Heart right ventricle (tissue), 16 donors: ENCODE measurements around the gene PATJ. TPM values are rescaled to one million over a fixed set of nuclear protein-coding genes. Genes with fewer than 3 reads are reported as not detected.

ENCODE experiments used
- ATAC-seq, 8 donors: fragments of 200-7000 bp; cut with Tn5 transposase; one replicate each; pipeline ENCODE4 v1.9.1; 2020; ENCODE audit warnings: mild to moderate bottlenecking in 8 of 8, moderate library complexity in 8 of 8, moderate number of reproducible peaks in 1 of 8
- DNase-seq, 2 donors: peaks; one replicate each; pipeline ENCODE4 v3.0.0-alpha.2; 2020
- H3K27ac ChIP-seq, 10 donors: fragments of 200-600 bp; sonication (generic) in 2 of 10; one replicate each; pipeline versions ENCODE4 v1.5.0 to v1.8.0; 2020 to 2022; ENCODE audit warnings: mild to moderate bottlenecking in 3 of 10
- H3K27me3 ChIP-seq, 7 donors: fragments of 200-600 bp; one replicate each; pipeline ENCODE4 v1.8.0; 2021 to 2022; ENCODE audit warnings: mild to moderate bottlenecking in 2 of 7
- H3K36me3 ChIP-seq, 9 donors: fragments of 200-600 bp; sonication (generic) in 1 of 9; one replicate each; pipeline versions ENCODE4 v1.5.0 to v1.8.0; 2020 to 2022; ENCODE audit warnings: mild to moderate bottlenecking in 2 of 9
- H3K4me1 ChIP-seq, 9 donors: fragments of 200-600 bp; sonication (generic) in 1 of 9; one replicate each; pipeline versions ENCODE4 v1.5.0 to v1.8.0; 2020 to 2022; ENCODE audit warnings: mild to moderate bottlenecking in 4 of 9
- H3K4me3 ChIP-seq, 10 donors: fragments of 200-600 bp; sonication (generic) in 2 of 10; one replicate each; pipeline versions ENCODE4 v1.5.0 to v1.8.0; 2020 to 2022; ENCODE audit warnings: mild to moderate bottlenecking in 7 of 10, moderate library complexity in 2 of 10
- H3K9me3 ChIP-seq, 11 donors: fragments of 200-600 bp in 10 of 11; sonication (generic) in 2 of 11; one replicate each; pipeline versions ENCODE4 v1.5.0 to v1.8.0; 2013 to 2022; ENCODE audit warnings: mild to moderate bottlenecking in 2 of 11, control low read depth in 1 of 11, moderate library complexity in 1 of 11
- WGBS, 2 donors: extraction: QIAGEN DNeasy Blood & Tissue Kit; methylation state at CpG; one replicate each; pipeline ENCODE4 v1.1.7; 2013; ENCODE audit warnings: inconsistent platforms in 1 of 2; 5-methylcytosine and 5-hydroxymethylcytosine counted together
- intact Hi-C, 10 donors: fragments of 100-400 bp; cut with DNase I; formaldehyde crosslinking; loops; one replicate each; pipeline versions ENCODE4 v1.11.1 to v1.14.2; 2022
- polyA plus RNA-seq, 2 donors: library from polyadenylated mRNA; stranded (reverse); fragments of 200-250 nt; gene quantifications; one replicate each; pipeline ENCODE4 v1.2.3, GENCODE V29; 2013
- total RNA-seq, 10 donors: library from RNA; stranded (reverse); fragmentation: NEBNext Ultra II Directional in 3 of 10; extraction: Animal tissue kit (Norgen Biotek cat#: 25700) in 3 of 10; gene quantifications; one replicate each; pipeline versions ENCODE4 v1.2.1 to v1.2.4, GENCODE V29; 2021 to 2023
- TF ChIP-seq, protein P1 (sequence below), 9 donors: fragments of 200-600 bp; sonication (generic) in 2 of 9; IDR thresholded peaks; one replicate each; pipeline versions ENCODE4 v1.5.0 to v1.8.0; 2021 to 2022; ENCODE audit warnings: antibody characterized with exemption in 9 of 9, mild to moderate bottlenecking in 5 of 9, moderate library complexity in 1 of 9
- donor health status: Arrhythmogenic right ventricular cardiomyopathy.
- donor health status: ischemic (EF 13 %, LVEDD 7.1; RV severe dilation, severe dysfunction).
- donor health status: healthy with polysubstance abuse.
- donor health status: DM: no; HTN: yes; CAD: no.
- donor health status: DM: no; HTN: no; CAD: no.
- donor health status: ischemic (EF 25% LVEDD 6.9; RV normal size, moderate dysfunction).
- donor health status: ischemic (EF 25% LVEDD 5.7; RV mildly dilated, moderate dysfunction).
- donor health status: healthy.
- donor health status: DM: yes; HTN: yes; CAD: no.
- donor health status: Ischemic cardiomyopathy.
- donor health status: ischemic (EF 35%, LVEDD 5.7; RV mildly dilated, moderate dysfunction).
- donor health status: nonischemic (EF 11% LVEDD 7.7; RV severe dilation, severe dysfunction).
- donor health status: DM: yes; HTN: yes; CAD: no.
- donor health status: PGD.
- donor health status: ischemic (EF 29% LVEDD 5.4; RV normal size, mild dysfunction).
- donor health status: nonischemic (EF 23%, LVEDD 6.1; RV moderate dilation, normal function).

The PATJ gene
- total and polyA plus RNA-seq, 12 donors, result 3.7 to 213 (median 119) TPM

DNA sequence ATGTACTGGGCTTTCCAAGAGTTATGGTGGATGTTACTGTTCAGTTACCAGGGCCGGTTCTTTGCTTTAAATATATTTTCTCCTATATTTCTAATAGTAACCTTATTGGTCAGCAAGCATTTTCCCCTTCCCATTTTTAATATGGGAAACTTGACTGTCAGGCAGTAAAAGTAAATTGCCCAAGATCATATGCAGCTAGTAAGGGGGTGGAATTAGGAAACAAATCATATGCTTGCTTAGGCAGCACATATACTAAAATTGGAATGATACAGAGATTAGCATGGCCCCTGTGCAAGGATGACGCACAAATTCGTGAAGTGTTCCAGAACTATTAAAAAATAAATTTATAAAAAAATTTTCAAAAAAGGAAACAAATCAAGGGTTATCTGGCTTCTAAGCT, 73.9 kb downstream of the PATJ start:
- no peak for DNase-seq
- Histone ChIP-seq H3K9me3 (no peaks in the 10 kb centered on the region), H3K4me1 (peaks cover 0 to 10% (median 0%) of the 10 kb centered on the region in 9 donors), H3K27me3 (no peaks in the 10 kb centered on the region), H3K36me3 (peaks cover 0 to 3% (median 0%) of the 10 kb centered on the region in 9 donors), H3K27ac (no peak overlapping the region), H3K4me3 (no peak overlapping the region)
- TF ChIP-seq, protein P1, sequence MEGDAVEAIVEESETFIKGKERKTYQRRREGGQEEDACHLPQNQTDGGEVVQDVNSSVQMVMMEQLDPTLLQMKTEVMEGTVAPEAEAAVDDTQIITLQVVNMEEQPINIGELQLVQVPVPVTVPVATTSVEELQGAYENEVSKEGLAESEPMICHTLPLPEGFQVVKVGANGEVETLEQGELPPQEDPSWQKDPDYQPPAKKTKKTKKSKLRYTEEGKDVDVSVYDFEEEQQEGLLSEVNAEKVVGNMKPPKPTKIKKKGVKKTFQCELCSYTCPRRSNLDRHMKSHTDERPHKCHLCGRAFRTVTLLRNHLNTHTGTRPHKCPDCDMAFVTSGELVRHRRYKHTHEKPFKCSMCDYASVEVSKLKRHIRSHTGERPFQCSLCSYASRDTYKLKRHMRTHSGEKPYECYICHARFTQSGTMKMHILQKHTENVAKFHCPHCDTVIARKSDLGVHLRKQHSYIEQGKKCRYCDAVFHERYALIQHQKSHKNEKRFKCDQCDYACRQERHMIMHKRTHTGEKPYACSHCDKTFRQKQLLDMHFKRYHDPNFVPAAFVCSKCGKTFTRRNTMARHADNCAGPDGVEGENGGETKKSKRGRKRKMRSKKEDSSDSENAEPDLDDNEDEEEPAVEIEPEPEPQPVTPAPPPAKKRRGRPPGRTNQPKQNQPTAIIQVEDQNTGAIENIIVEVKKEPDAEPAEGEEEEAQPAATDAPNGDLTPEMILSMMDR (IDR thresholded peaks at IDR 0.05), result no peak
- intact Hi-C loops, result no loop called here
- no peak for ATAC-seq
- 92 to 98% methylated on average over 3 of the region's 3 CpGs for WGBS, 2 donors

GRCh38 chr1:61818992-61819391, 76.7 kb downstream of the PATJ start:
- intact Hi-C loops, result no loop called here
- peak in 4 of 8 donors; percentile 30 to 82 (median 62) for ATAC-seq

GRCh38 chr1:61819421-61819820, 77.1 kb downstream of the PATJ start:
- TF ChIP-seq, protein P1 (IDR thresholded peaks at IDR 0.05), result no peak
- no peak for ATAC-seq
- Histone ChIP-seq H3K4me1 (peaks cover 0 to 10% (median 0%) of the 10 kb centered on the region in 9 donors), H3K36me3 (peaks cover 0 to 27% (median 0%) of the 10 kb centered on the region in 9 donors), H3K27ac (no peak overlapping the region), H3K27me3 (no peaks in the 10 kb centered on the region), H3K9me3 (no peaks in the 10 kb centered on the region), H3K4me3 (no peak overlapping the region)
- no peak for DNase-seq
- intact Hi-C loops, result no loop called here
- 97 to 98% methylated on average over 9 of the region's 9 CpGs for WGBS, 2 donors

More at GRCh38 chr1:61818992-61819391, 76.7 kb downstream of the PATJ start:
- Histone ChIP-seq H3K27ac (no peak overlapping the region), H3K27me3 (no peaks in the 10 kb centered on the region), H3K4me1 (peaks cover 0 to 10% (median 0%) of the 10 kb centered on the region in 9 donors), H3K4me3 (no peak overlapping the region), H3K36me3 (peaks cover 0 to 25% (median 0%) of the 10 kb centered on the region in 9 donors), H3K9me3 (no peaks in the 10 kb centered on the region)
- TF ChIP-seq, protein P1 (IDR thresholded peaks at IDR 0.05), result no peak
- 47 to 48% methylated on average over 1 of the region's 1 CpG for WGBS, 2 donors
- no peak for DNase-seq

GRCh38 chr1:61825393-61825792, 83.1 kb downstream of the PATJ start:
- no peak for ATAC-seq
- WGBS, 2 donors, result 51 to 61% methylated on average over 1 of the region's 1 CpG
- Histone ChIP-seq H3K27ac (no peak overlapping the region), H3K36me3 (peaks cover 0 to 42% (median 4%) of the 10 kb centered on the region in 9 donors), H3K4me1 (peaks cover 0 to 6% (median 0%) of the 10 kb centered on the region in 9 donors), H3K9me3 (no peaks in the 10 kb centered on the region), H3K4me3 (no peak overlapping the region), H3K27me3 (no peaks in the 10 kb centered on the region)
- no peak for DNase-seq
- TF ChIP-seq, protein P1 (IDR thresholded peaks at IDR 0.05), result no peak
- intact Hi-C loops, result no loop called here
